Endodermal cell (in vitro differentiated cells): ENCODE results near the gene HPS3. TPM values are rescaled to one million over a fixed set of nuclear protein-coding genes. Genes with fewer than 3 reads are reported as not detected.
A peak's percentile ranks its signal among the peaks of the same experiment; 100 is the strongest.

Source experiments
- DNase-seq: peaks from one replicate; pipeline ENCODE4 v3.0.0-alpha.2; 2017
- H3K27ac ChIP-seq: 2 replicates; pipeline ENCODE4 v1.5.1; 2013; ENCODE audit warnings: mild to moderate bottlenecking, low read depth, low read length, moderate library complexity
- H3K27me3 ChIP-seq: 2 replicates; pipeline ENCODE4 v1.6.1; 2013; ENCODE audit warnings: mild to moderate bottlenecking, low read length, moderate library complexity; ENCODE audit not compliant: insufficient read depth, control insufficient read depth, poor library complexity, severe bottlenecking
- H3K36me3 ChIP-seq: 2 replicates; pipeline ENCODE4 v1.7.0; 2013; ENCODE audit warnings: mild to moderate bottlenecking, low read length, moderate library complexity; ENCODE audit not compliant: control insufficient read depth, insufficient read depth
- H3K4me1 ChIP-seq: one replicate; pipeline ENCODE4 v1.7.0; 2013; ENCODE audit warnings: low read length; ENCODE audit not compliant: control insufficient read depth, insufficient read depth
- H3K4me3 ChIP-seq: 2 replicates; pipeline ENCODE4 v1.5.1; 2013; ENCODE audit warnings: mild to moderate bottlenecking, low read length, moderate library complexity
- H3K9ac ChIP-seq: 2 replicates; pipeline ENCODE4 v1.6.1; 2013; ENCODE audit warnings: mild to moderate bottlenecking, low read length, moderate library complexity; ENCODE audit not compliant: poor library complexity, severe bottlenecking; ENCODE audit errors: extremely low read depth
- H3K9me3 ChIP-seq: 2 replicates; pipeline ENCODE4 v1.6.1; 2013; ENCODE audit warnings: mild to moderate bottlenecking, low read length, moderate library complexity; ENCODE audit not compliant: control insufficient read depth
- H3K27ac Mint-ChIP-seq: 2 replicates; pipeline ENCODE4 v1.8.0; 2020; ENCODE audit warnings: mixed read lengths
- H3K27me3 Mint-ChIP-seq: 2 replicates; pipeline ENCODE4 v1.8.0; 2021; ENCODE audit warnings: mild to moderate bottlenecking, mixed read lengths; ENCODE audit not compliant: insufficient read depth
- H3K36me3 Mint-ChIP-seq: 2 replicates; pipeline ENCODE4 v1.8.0; 2020; ENCODE audit warnings: low read depth, mixed read lengths
- H3K4me1 Mint-ChIP-seq: 2 replicates; pipeline ENCODE4 v1.8.0; 2020; ENCODE audit warnings: mixed read lengths
- H3K4me3 Mint-ChIP-seq: 2 replicates; pipeline ENCODE4 v1.8.0; 2020; ENCODE audit warnings: mild to moderate bottlenecking, moderate library complexity, mixed read lengths
- H3K9me3 Mint-ChIP-seq: 2 replicates; pipeline ENCODE4 v1.8.0; 2020; ENCODE audit warnings: mild to moderate bottlenecking, mixed read lengths
- CTCF ChIP-seq: fragments of 200-600 bp; sonication (generic); conservative IDR thresholded peaks from 2 replicates; pipeline ENCODE4 v1.5.0; 2021; ENCODE audit warnings: antibody characterized with exemption, mild to moderate bottlenecking
- WGBS, 2 experiments: methylation state at CpG; one replicate each; pipeline versions ENCODE4 v1.1.5 to v1.1.7; 2013; ENCODE audit warnings: missing lambda C conversion rate in 2 of 2, mixed read lengths in 1 of 2; ENCODE audit not compliant: insufficient coverage in 1 of 2, insufficient read length in 1 of 2; 5-methylcytosine and 5-hydroxymethylcytosine counted together
- total RNA-seq, 2 donors: library from RNA; stranded (reverse); fragmentation: NEBNext Ultra II Directional in 1 of 2; extraction: Animal tissue kit (Norgen Biotek cat#: 25700) in 1 of 2; gene quantifications; 2 replicates in 1 of 2; 3 replicates in 1 of 2; pipeline ENCODE4 v1.2.1, GENCODE V29; 2021

HPS3 gene
- total RNA-seq, 2 donors from 2014 or later: 26.0 to 28.7 TPM

GRCh38 chr3:149087208-149087607, 42.2 kb upstream of the HPS3 start:
- Mint-ChIP-seq H3K4me1 (peaks cover 9% of the 10 kb centered on the region), H3K4me3 (no peak overlapping the region), H3K9me3 (peaks cover 16% of the 10 kb centered on the region), H3K27me3 (peaks cover 16% of the 10 kb centered on the region), H3K36me3 (peaks cover 16% of the 10 kb centered on the region), H3K27ac (no peak overlapping the region)
- no peak for TF ChIP-seq CTCF
- Histone ChIP-seq H3K36me3 (peaks cover 25% of the 10 kb centered on the region), H3K4me3 (peak overlapping the region; percentile 28), H3K4me1 (no peaks in the 10 kb centered on the region), H3K9me3 (peaks cover 6% of the 10 kb centered on the region), H3K27ac (no peak overlapping the region), H3K9ac (no peak overlapping the region), H3K27me3 (no peaks in the 10 kb centered on the region)
- DNase-seq: no peak
- WGBS, 2 experiments: 97 to 98% methylated on average over 7 to 15 of the region's 15 CpGs

GRCh38 chr3:149089395-149089794, 40.0 kb upstream of the HPS3 start:
- no peaks in the 10 kb centered on the region for H3K27me3 ChIP-seq
- H3K4me3 ChIP-seq: no peak overlapping the region
- Mint-ChIP-seq H3K4me1 (peaks cover 5% of the 10 kb centered on the region), H3K27ac (no peak overlapping the region), H3K36me3 (peaks cover 2% of the 10 kb centered on the region), H3K4me3 (no peak overlapping the region), H3K9me3 (peaks cover 16% of the 10 kb centered on the region), H3K27me3 (peaks cover 16% of the 10 kb centered on the region)
- no peak for DNase-seq
- H3K4me1 ChIP-seq: no peaks in the 10 kb centered on the region
- 89 to 92% methylated on average over 2 to 3 of the region's 3 CpGs for WGBS, 2 experiments
- no peak overlapping the region for H3K9ac ChIP-seq
- peaks cover 3% of the 10 kb centered on the region for H3K36me3 ChIP-seq
- H3K27ac ChIP-seq: no peak overlapping the region
- TF ChIP-seq CTCF: no peak
- H3K9me3 ChIP-seq: peaks cover 6% of the 10 kb centered on the region

- H3K36me3 ChIP-seq: no peaks in the 10 kb centered on the region
- no peak for DNase-seq
- H3K36me3 Mint-ChIP-seq: no peaks in the 10 kb centered on the region
- H3K9ac ChIP-seq: no peak overlapping the region
- no peak overlapping the region for H3K27ac ChIP-seq
- H3K4me1 ChIP-seq: no peaks in the 10 kb centered on the region
- TF ChIP-seq CTCF: no peak
- peaks cover 16% of the 10 kb centered on the region for H3K9me3 Mint-ChIP-seq
- no peak overlapping the region for H3K4me3 ChIP-seq
- no peaks in the 10 kb centered on the region for H3K4me1 Mint-ChIP-seq
- H3K4me3 Mint-ChIP-seq: no peak overlapping the region
- H3K27me3 Mint-ChIP-seq: peaks cover 16% of the 10 kb centered on the region
- WGBS, 2 experiments: 100% methylated on average over 1 of the region's 1 CpG; no CpG with 5 or more reads in 1 of the 2 experiments
- H3K27me3 ChIP-seq: no peaks in the 10 kb centered on the region
- H3K9me3 ChIP-seq: peaks cover 6% of the 10 kb centered on the region
- H3K27ac Mint-ChIP-seq: no peak overlapping the region
These were observed 39.0 kb upstream of the HPS3 start for GRCh38 chr3:149090461-149090860.
